ENCODE measurements around the gene WAS. TPM values are rescaled to one million over a fixed set of nuclear protein-coding genes. Genes with fewer than 3 reads are reported as not detected.

Gene WAS
- total RNA-seq, 2 donors from 2014 or later: 3.0 to 4.9 TPM

GRCh38 chrX:48711929-48712505 lies 28.4 kb downstream of the WAS start:
- Histone ChIP-seq H3K4me1 (no peaks in the 10 kb centered on the region), H3K27ac (no peak overlapping the region), H3K27me3 (no peaks in the 10 kb centered on the region), H3K9ac (ENCODE audit: low read depth in 2 of 2, low read length in 2 of 2) (no peak overlapping the region), H3K4me3 (no peak overlapping the region), H3K9me3 (no peaks in the 10 kb centered on the region), H3K36me3 (no peaks in the 10 kb centered on the region)
- no peak for DNase-seq
- no peak for TF ChIP-seq CTCF (IDR thresholded peaks at IDR 0.05)
- intact Hi-C loops (cut with DNase I): no loop called here

GRCh38 chrX:48713847-48714246 lies 30.2 kb downstream of the WAS start:
- Histone ChIP-seq H3K27ac (no peak overlapping the region), H3K4me3 (no peak overlapping the region)

GRCh38 chrX:48714573-48714972 lies 31.0 kb downstream of the WAS start:
- Histone ChIP-seq H3K4me3 (no peak overlapping the region), H3K27me3 (no peaks in the 10 kb centered on the region), H3K9ac (ENCODE audit: low read depth in 2 of 2, low read length in 2 of 2) (no peak overlapping the region), H3K27ac (no peak overlapping the region), H3K36me3 (no peaks in the 10 kb centered on the region), H3K4me1 (no peaks in the 10 kb centered on the region), H3K9me3 (no peaks in the 10 kb centered on the region)
- no peak for TF ChIP-seq CTCF (IDR thresholded peaks at IDR 0.05)
- intact Hi-C loops (cut with DNase I): no loop called here
- no peak for DNase-seq

More at GRCh38 chrX:48713847-48714246, 30.2 kb downstream of the WAS start:
- H3K9me3 ChIP-seq: no peaks in the 10 kb centered on the region
- TF ChIP-seq CTCF (IDR thresholded peaks at IDR 0.05): no peak
- H3K4me1 ChIP-seq: no peaks in the 10 kb centered on the region
- no peaks in the 10 kb centered on the region for H3K36me3 ChIP-seq
- H3K27me3 ChIP-seq: no peaks in the 10 kb centered on the region
- DNase-seq: no peak
- H3K9ac ChIP-seq (ENCODE audit: low read depth in 2 of 2, low read length in 2 of 2): no peak overlapping the region
- intact Hi-C loops (cut with DNase I): no loop called here

GRCh38 chrX:48715072-48715471 lies 31.5 kb downstream of the WAS start:
- H3K27ac ChIP-seq: no peak overlapping the region
- H3K27me3 ChIP-seq: no peaks in the 10 kb centered on the region
- H3K9me3 ChIP-seq: no peaks in the 10 kb centered on the region
- TF ChIP-seq CTCF (IDR thresholded peaks at IDR 0.05): no peak
- no peaks in the 10 kb centered on the region for H3K4me1 ChIP-seq
- no peak overlapping the region for H3K4me3 ChIP-seq
- no peaks in the 10 kb centered on the region for H3K36me3 ChIP-seq
- H3K9ac ChIP-seq (ENCODE audit: low read depth in 2 of 2, low read length in 2 of 2): no peak overlapping the region
- no peak for DNase-seq
- intact Hi-C loops (cut with DNase I): no loop called here

GRCh38 chrX:48715876-48716502 lies 32.4 kb downstream of the WAS start:
- Histone ChIP-seq H3K9me3 (no peaks in the 10 kb centered on the region), H3K4me3 (no peak overlapping the region), H3K27ac (no peak overlapping the region), H3K4me1 (no peaks in the 10 kb centered on the region), H3K36me3 (no peaks in the 10 kb centered on the region), H3K27me3 (no peaks in the 10 kb centered on the region), H3K9ac (ENCODE audit: low read depth in 2 of 2, low read length in 2 of 2) (no peak overlapping the region)
- TF ChIP-seq CTCF (IDR thresholded peaks at IDR 0.05): no peak
- intact Hi-C loops (cut with DNase I): no loop called here
- no peak for DNase-seq
